Naive thymus-derived CD8-positive, alpha-beta T cell (primary cell): ENCODE data around the gene ERN1. TPM values are rescaled to one million over a fixed set of nuclear protein-coding genes. Genes with fewer than 3 reads are reported as not detected.

ENCODE experiments used
- ATAC-seq, 2 donors: fragments of 150-1000 bp; cut with Tn5 transposase in 1 of 2; sonication (Bioruptor Pico), chemical (Tn5 transposase) in 1 of 2; 1 replicate in 1 of 2; 2 replicates in 1 of 2; pipeline ENCODE4 v1.10.0; 2021; ENCODE audit warnings: mild to moderate bottlenecking in 2 of 2, moderate library complexity in 2 of 2
- POLR2A ChIA-PET: fragments of 350-600 bp; sonication (Branson Sonifier 250); formaldehyde crosslinking; loops from one replicate; lab custom pipeline; 2021; ENCODE audit warnings: antibody characterized with exemption; lab: Charles Lee
- DNase-seq, 10 donors: peaks; one replicate each; pipeline versions ENCODE4 v3.0.0 to v3.0.0-alpha.2; 2020 to 2022
- H3K27ac Mint-ChIP-seq, 10 donors: one replicate each; pipeline ENCODE4 v1.8.0; 2020 to 2022; ENCODE audit warnings: mild to moderate bottlenecking in 10 of 10, mixed read lengths in 10 of 10, moderate library complexity in 4 of 10, inconsistent platforms in 1 of 10
- H3K27me3 Mint-ChIP-seq, 5 donors: one replicate each; pipeline ENCODE4 v1.8.0; 2021 to 2022; ENCODE audit warnings: mixed read lengths in 5 of 5
- H3K36me3 Mint-ChIP-seq, 3 donors: one replicate each; pipeline ENCODE4 v1.8.0; 2020 to 2022; ENCODE audit warnings: mixed read lengths in 3 of 3, mild to moderate bottlenecking in 2 of 3, inconsistent platforms in 1 of 3
- H3K4me1 Mint-ChIP-seq, 4 donors: one replicate each; pipeline ENCODE4 v1.8.0; 2021 to 2022; ENCODE audit warnings: mixed read lengths in 4 of 4
- H3K4me3 Mint-ChIP-seq, 10 donors: one replicate each; pipeline ENCODE4 v1.8.0; 2020 to 2022; ENCODE audit warnings: mild to moderate bottlenecking in 10 of 10, mixed read lengths in 10 of 10, moderate library complexity in 6 of 10, inconsistent platforms in 1 of 10
- H3K9me3 Mint-ChIP-seq, 9 donors: one replicate each; pipeline ENCODE4 v1.8.0; 2020 to 2022; ENCODE audit warnings: mixed read lengths in 9 of 9, mild to moderate bottlenecking in 3 of 9, inconsistent platforms in 1 of 9, moderate library complexity in 1 of 9
- polyA plus RNA-seq, 3 donors: library from polyadenylated mRNA; unstranded; fragments of 300-500 nt; fragmentation: Illumina TruSeq; gene quantifications; one replicate each; pipeline ENCODE4 v1.2.3, GENCODE V29; 2021
- total RNA-seq, 8 experiments: library from RNA in 2 of 8; stranded (reverse) in 2 of 8; gene quantifications; one replicate each; pipeline ENCODE4 v1.2.3 and lab custom pipeline; 2021 to 2026

ERN1 gene
- total and polyA plus RNA-seq, 5 experiments from 2014 or later, result 9.3 to 24.0 (median 21.2) TPM

- Mint-ChIP-seq H3K4me3 (no peak overlapping the region), H3K36me3 (peaks cover 4 to 56% (median 20%) of the 10 kb centered on the region in 3 donors), H3K27ac (peak overlapping the region in 2 of 10 donors; percentile 14 to 43), H3K4me1 (no peaks in the 10 kb centered on the region), H3K27me3 (no peaks in the 10 kb centered on the region), H3K9me3 (no peaks in the 10 kb centered on the region)
- no peak for DNase-seq
- POLR2A ChIA-PET, result no interaction called here
- no peak for ATAC-seq
Observed at GRCh38 chr17:64166876-64167275, 36.9 kb upstream of the ERN1 start.

- Mint-ChIP-seq H3K27ac (peak overlapping the region in 1 of 10 donors; percentile 12), H3K27me3 (no peaks in the 10 kb centered on the region), H3K4me1 (no peaks in the 10 kb centered on the region), H3K9me3 (no peaks in the 10 kb centered on the region), H3K4me3 (no peak overlapping the region), H3K36me3 (peaks cover 0 to 46% (median 8%) of the 10 kb centered on the region in 3 donors)
- ATAC-seq, result no peak
- POLR2A ChIA-PET, result no interaction called here
- no peak for DNase-seq
Observed at GRCh38 chr17:64165347-64165746, 35.4 kb upstream of the ERN1 start.

- POLR2A ChIA-PET, result no interaction called here
- peaks cover 0 to 40% (median 5%) of the 10 kb centered on the region in 3 donors for H3K36me3 Mint-ChIP-seq
- H3K9me3 Mint-ChIP-seq, result no peaks in the 10 kb centered on the region
- H3K4me1 Mint-ChIP-seq, result no peaks in the 10 kb centered on the region
- DNase-seq, result no peak
- H3K27ac Mint-ChIP-seq, result peak overlapping the region in 1 of 10 donors; percentile 12
- H3K27me3 Mint-ChIP-seq, result no peaks in the 10 kb centered on the region
- no peak overlapping the region for H3K4me3 Mint-ChIP-seq
- no peak for ATAC-seq
Observed at GRCh38 chr17:64164596-64165285, 34.8 kb upstream of the ERN1 start.

GRCh38 chr17:64163468-64163867 lies 33.5 kb upstream of the ERN1 start:
- H3K4me3 Mint-ChIP-seq, result no peak overlapping the region
- H3K9me3 Mint-ChIP-seq, result no peaks in the 10 kb centered on the region
- no peaks in the 10 kb centered on the region for H3K4me1 Mint-ChIP-seq
- ATAC-seq (no peak), DNase-seq (no peak)
- H3K27me3 Mint-ChIP-seq, result no peaks in the 10 kb centered on the region
- H3K27ac Mint-ChIP-seq, result no peak overlapping the region
- peaks cover 0 to 32% (median 5%) of the 10 kb centered on the region in 3 donors for H3K36me3 Mint-ChIP-seq
- POLR2A ChIA-PET, result interaction anchor here (0.6 kb wide), 1 partner anchor 906 kb away, joined by 3 read pairs; no protein-coding TSS in a partner anchor

GRCh38 chr17:64162554-64162953 lies 32.6 kb upstream of the ERN1 start:
- no peak for DNase-seq
- Mint-ChIP-seq H3K9me3 (no peaks in the 10 kb centered on the region), H3K27me3 (no peaks in the 10 kb centered on the region), H3K4me3 (no peak overlapping the region), H3K36me3 (peaks cover 0 to 28% (median 2%) of the 10 kb centered on the region in 3 donors), H3K27ac (peak overlapping the region in 1 of 10 donors; percentile 16), H3K4me1 (no peaks in the 10 kb centered on the region)
- no peak for ATAC-seq
- POLR2A ChIA-PET, result interaction anchor here (0.5 kb wide), 1 partner anchor 332 kb away, joined by 4 read pairs; no protein-coding TSS in a partner anchor

GRCh38 chr17:64161380-64162176 lies 31.6 kb upstream of the ERN1 start:
- no peak for DNase-seq
- POLR2A ChIA-PET, result no interaction called here
- Mint-ChIP-seq H3K27ac (peak overlapping the region in 1 of 10 donors; percentile 48), H3K27me3 (no peaks in the 10 kb centered on the region), H3K9me3 (no peaks in the 10 kb centered on the region), H3K36me3 (peaks cover 0 to 20% (median 2%) of the 10 kb centered on the region in 3 donors), H3K4me1 (no peaks in the 10 kb centered on the region), H3K4me3 (no peak overlapping the region)
- ATAC-seq, result no peak

GRCh38 chr17:64160378-64160777 lies 30.4 kb upstream of the ERN1 start:
- no peak overlapping the region for H3K4me3 Mint-ChIP-seq
- ATAC-seq (no peak), DNase-seq (no peak)
- H3K9me3 Mint-ChIP-seq, result no peaks in the 10 kb centered on the region
- H3K36me3 Mint-ChIP-seq, result peaks cover 0 to 13% (median 2%) of the 10 kb centered on the region in 3 donors
- POLR2A ChIA-PET, result interaction anchor here (1.9 kb wide), 1 partner anchor 14 kb away, joined by 8 read pairs; no protein-coding TSS in a partner anchor
- H3K27me3 Mint-ChIP-seq, result no peaks in the 10 kb centered on the region
- H3K27ac Mint-ChIP-seq, result peak overlapping the region in 1 of 10 donors; percentile 35
- no peaks in the 10 kb centered on the region for H3K4me1 Mint-ChIP-seq

GRCh38 chr17:64158831-64159590 lies 29.1 kb upstream of the ERN1 start:
- H3K27me3 Mint-ChIP-seq, result no peaks in the 10 kb centered on the region
- H3K27ac Mint-ChIP-seq, result no peak overlapping the region
- no peaks in the 10 kb centered on the region for H3K9me3 Mint-ChIP-seq
- no peak for ATAC-seq
- POLR2A ChIA-PET, result interaction anchor here (1.9 kb wide), 1 partner anchor 12 kb away, joined by 8 read pairs; no protein-coding TSS in a partner anchor
- no peak for DNase-seq
- peaks cover 0 to 2% (median 0%) of the 10 kb centered on the region in 4 donors for H3K4me1 Mint-ChIP-seq
- H3K4me3 Mint-ChIP-seq, result no peak overlapping the region
- H3K36me3 Mint-ChIP-seq, result peaks cover 0 to 22% (median 5%) of the 10 kb centered on the region in 3 donors

- H3K36me3 Mint-ChIP-seq, result peaks cover 0 to 27% (median 5%) of the 10 kb centered on the region in 3 donors
- peaks cover 0 to 2% (median 0%) of the 10 kb centered on the region in 4 donors for H3K4me1 Mint-ChIP-seq
- H3K27me3 Mint-ChIP-seq, result no peaks in the 10 kb centered on the region
- no peak overlapping the region for H3K27ac Mint-ChIP-seq
- H3K9me3 Mint-ChIP-seq, result no peaks in the 10 kb centered on the region
- ATAC-seq (no peak), DNase-seq (no peak)
- POLR2A ChIA-PET, result no interaction called here
- no peak overlapping the region for H3K4me3 Mint-ChIP-seq
Observed at GRCh38 chr17:64158406-64158805, 28.5 kb upstream of the ERN1 start.

- POLR2A ChIA-PET, result no interaction called here
- Mint-ChIP-seq H3K9me3 (no peaks in the 10 kb centered on the region), H3K36me3 (peaks cover 0 to 34% (median 6%) of the 10 kb centered on the region in 3 donors), H3K4me1 (peaks cover 0 to 2% (median 0%) of the 10 kb centered on the region in 4 donors), H3K27ac (peak overlapping the region in 1 of 10 donors; percentile 33), H3K4me3 (no peak overlapping the region), H3K27me3 (no peaks in the 10 kb centered on the region)
- DNase-seq, result no peak
- ATAC-seq, result no peak
Observed at GRCh38 chr17:64157669-64158180, 27.8 kb upstream of the ERN1 start.

GRCh38 chr17:64156670-64157069 lies 26.7 kb upstream of the ERN1 start:
- no peak overlapping the region for H3K4me3 Mint-ChIP-seq
- ATAC-seq (no peak), DNase-seq (no peak)
- POLR2A ChIA-PET, result no interaction called here
- H3K36me3 Mint-ChIP-seq, result peaks cover 0 to 43% (median 7%) of the 10 kb centered on the region in 3 donors
- no peak overlapping the region for H3K27ac Mint-ChIP-seq
- H3K4me1 Mint-ChIP-seq, result peaks cover 0 to 2% (median 0%) of the 10 kb centered on the region in 4 donors
- no peaks in the 10 kb centered on the region for H3K9me3 Mint-ChIP-seq
- H3K27me3 Mint-ChIP-seq, result no peaks in the 10 kb centered on the region
